ENCODE measurements around the gene ADGRL2. TPM values are rescaled to one million over a fixed set of nuclear protein-coding genes. Genes with fewer than 3 reads are reported as not detected.

ADGRL2 gene
- polyA plus RNA-seq, 3 donors = not detected

- H3K36me3 ChIP-seq (replicated peaks in 1 of 2; ENCODE audit: control insufficient read depth in 1 of 2, insufficient read depth in 2 of 2, low read length in 2 of 2) = no peaks in the 10 kb centered on the region
- Mint-ChIP-seq H3K4me3 (no peak overlapping the region), H3K9me3 (peaks cover 0 to 3% (median 1%) of the 10 kb centered on the region in 7 donors), H3K27me3 (ENCODE audit: low read depth in 3 of 3) (no peaks in the 10 kb centered on the region), H3K36me3 (no peaks in the 10 kb centered on the region), H3K4me1 (no peaks in the 10 kb centered on the region), H3K27ac (no peak overlapping the region)
- TF ChIP-seq, protein P1, sequence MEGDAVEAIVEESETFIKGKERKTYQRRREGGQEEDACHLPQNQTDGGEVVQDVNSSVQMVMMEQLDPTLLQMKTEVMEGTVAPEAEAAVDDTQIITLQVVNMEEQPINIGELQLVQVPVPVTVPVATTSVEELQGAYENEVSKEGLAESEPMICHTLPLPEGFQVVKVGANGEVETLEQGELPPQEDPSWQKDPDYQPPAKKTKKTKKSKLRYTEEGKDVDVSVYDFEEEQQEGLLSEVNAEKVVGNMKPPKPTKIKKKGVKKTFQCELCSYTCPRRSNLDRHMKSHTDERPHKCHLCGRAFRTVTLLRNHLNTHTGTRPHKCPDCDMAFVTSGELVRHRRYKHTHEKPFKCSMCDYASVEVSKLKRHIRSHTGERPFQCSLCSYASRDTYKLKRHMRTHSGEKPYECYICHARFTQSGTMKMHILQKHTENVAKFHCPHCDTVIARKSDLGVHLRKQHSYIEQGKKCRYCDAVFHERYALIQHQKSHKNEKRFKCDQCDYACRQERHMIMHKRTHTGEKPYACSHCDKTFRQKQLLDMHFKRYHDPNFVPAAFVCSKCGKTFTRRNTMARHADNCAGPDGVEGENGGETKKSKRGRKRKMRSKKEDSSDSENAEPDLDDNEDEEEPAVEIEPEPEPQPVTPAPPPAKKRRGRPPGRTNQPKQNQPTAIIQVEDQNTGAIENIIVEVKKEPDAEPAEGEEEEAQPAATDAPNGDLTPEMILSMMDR (IDR thresholded peaks at IDR 0.05) = no peak
- no peaks in the 10 kb centered on the region for H4K20me1 ChIP-seq (ENCODE audit: insufficient read depth, low read length)
- intact Hi-C loops (cut with micrococcal nuclease) = no loop called here
- DNase-seq = no peak
- H2AFZ ChIP-seq (ENCODE audit: insufficient read depth, low read depth, low read length, poor library complexity, severe bottlenecking) = no peak overlapping the region
- no peaks in the 10 kb centered on the region for H3K27me3 ChIP-seq (ENCODE audit: control insufficient read depth in 2 of 2, insufficient read depth in 2 of 2, low read length in 2 of 2)
- H3K4me3 ChIP-seq (replicated peaks in 1 of 3; ENCODE audit: low read depth in 2 of 3, low read length in 3 of 3) = no peak overlapping the region
- WGBS (ENCODE audit: insufficient coverage) = no CpG with 5 or more reads among the region's 2 CpGs
- no peaks in the 10 kb centered on the region for H3K4me1 ChIP-seq (ENCODE audit: control insufficient read depth in 1 of 2, insufficient read depth in 2 of 2, low read length in 2 of 2)
- no peak overlapping the region for H3K9ac ChIP-seq (ENCODE audit: insufficient read depth, low read length, poor library complexity, severe bottlenecking)
- H3K9me3 ChIP-seq (replicated peaks in 1 of 2; ENCODE audit: control insufficient read depth in 1 of 2, insufficient read depth in 1 of 2, low read length in 2 of 2) = no peaks in the 10 kb centered on the region
- H3K4me2 ChIP-seq (replicated peaks; ENCODE audit: extremely low read depth, low read length, poor library complexity, severe bottlenecking) = no peak overlapping the region
- no peak overlapping the region for H3K27ac ChIP-seq (ENCODE audit: low read depth in 1 of 2, low read length in 2 of 2)
- no peaks in the 10 kb centered on the region for H3K79me2 ChIP-seq (ENCODE audit: insufficient read depth, low read length)
These were observed 137.2 kb downstream of the ADGRL2 start for GRCh38 chr1:81937791-81938450.

GRCh38 chr1:81948495-81948894 is 147.8 kb downstream of the ADGRL2 start:
- Histone ChIP-seq H3K27me3 (ENCODE audit: control insufficient read depth in 2 of 2, insufficient read depth in 2 of 2, low read length in 2 of 2) (no peaks in the 10 kb centered on the region), H3K36me3 (replicated peaks in 1 of 2; ENCODE audit: control insufficient read depth in 1 of 2, insufficient read depth in 2 of 2, low read length in 2 of 2) (no peaks in the 10 kb centered on the region), H3K27ac (ENCODE audit: low read depth in 1 of 2, low read length in 2 of 2) (no peak overlapping the region), H3K79me2 (ENCODE audit: insufficient read depth, low read length) (no peaks in the 10 kb centered on the region), H2AFZ (ENCODE audit: insufficient read depth, low read depth, low read length, poor library complexity, severe bottlenecking) (no peak overlapping the region), H3K9ac (ENCODE audit: insufficient read depth, low read length, poor library complexity, severe bottlenecking) (no peak overlapping the region), H3K9me3 (replicated peaks in 1 of 2; ENCODE audit: control insufficient read depth in 1 of 2, insufficient read depth in 1 of 2, low read length in 2 of 2) (no peaks in the 10 kb centered on the region), H4K20me1 (ENCODE audit: insufficient read depth, low read length) (no peaks in the 10 kb centered on the region), H3K4me1 (ENCODE audit: control insufficient read depth in 1 of 2, insufficient read depth in 2 of 2, low read length in 2 of 2) (no peaks in the 10 kb centered on the region), H3K4me2 (replicated peaks; ENCODE audit: extremely low read depth, low read length, poor library complexity, severe bottlenecking) (no peak overlapping the region), H3K4me3 (replicated peaks in 1 of 3; ENCODE audit: low read depth in 2 of 3, low read length in 3 of 3) (no peak overlapping the region)
- DNase-seq = no peak
- WGBS (ENCODE audit: insufficient coverage) = no CpG with 5 or more reads among the region's 2 CpGs
- Mint-ChIP-seq H3K4me1 (no peaks in the 10 kb centered on the region), H3K27me3 (ENCODE audit: low read depth in 3 of 3) (peaks cover 0 to 1% (median 0%) of the 10 kb centered on the region in 3 donors), H3K27ac (no peak overlapping the region), H3K4me3 (no peak overlapping the region), H3K9me3 (peaks cover 0 to 7% (median 2%) of the 10 kb centered on the region in 7 donors), H3K36me3 (no peaks in the 10 kb centered on the region)
- intact Hi-C loops (cut with micrococcal nuclease) = no loop called here
- TF ChIP-seq, protein P1 (IDR thresholded peaks at IDR 0.05) = no peak

All from CD14-positive monocyte (primary cell).